H4 (cell line): ENCODE measurements around the gene NOP53. TPM values are rescaled to one million over a fixed set of nuclear protein-coding genes. Genes with fewer than 3 reads are reported as not detected.
A peak's percentile ranks its signal among the peaks of the same experiment; 100 is the strongest.
"Not testable (repeated sequence)": the region's sequence is repeated elsewhere in the genome, so short reads cannot be mapped to it uniquely, and the experiment has no call there.

ENCODE experiments used
- DNase-seq: peaks from one replicate; pipeline ENCODE4 v3.0.0-alpha.2; 2015; ENCODE audit warnings: low spot score
- total RNA-seq: library from RNA; depleted of rRNA; stranded (reverse); fragments of >200 nt; shearing (Covaris generic); gene quantifications from 2 replicates; pipeline ENCODE4 v1.2.3, GENCODE V29; 2014; rRNA removed

Gene NOP53
- 52.2 and 67.8 TPM in 2 replicates for total RNA-seq

DNA sequence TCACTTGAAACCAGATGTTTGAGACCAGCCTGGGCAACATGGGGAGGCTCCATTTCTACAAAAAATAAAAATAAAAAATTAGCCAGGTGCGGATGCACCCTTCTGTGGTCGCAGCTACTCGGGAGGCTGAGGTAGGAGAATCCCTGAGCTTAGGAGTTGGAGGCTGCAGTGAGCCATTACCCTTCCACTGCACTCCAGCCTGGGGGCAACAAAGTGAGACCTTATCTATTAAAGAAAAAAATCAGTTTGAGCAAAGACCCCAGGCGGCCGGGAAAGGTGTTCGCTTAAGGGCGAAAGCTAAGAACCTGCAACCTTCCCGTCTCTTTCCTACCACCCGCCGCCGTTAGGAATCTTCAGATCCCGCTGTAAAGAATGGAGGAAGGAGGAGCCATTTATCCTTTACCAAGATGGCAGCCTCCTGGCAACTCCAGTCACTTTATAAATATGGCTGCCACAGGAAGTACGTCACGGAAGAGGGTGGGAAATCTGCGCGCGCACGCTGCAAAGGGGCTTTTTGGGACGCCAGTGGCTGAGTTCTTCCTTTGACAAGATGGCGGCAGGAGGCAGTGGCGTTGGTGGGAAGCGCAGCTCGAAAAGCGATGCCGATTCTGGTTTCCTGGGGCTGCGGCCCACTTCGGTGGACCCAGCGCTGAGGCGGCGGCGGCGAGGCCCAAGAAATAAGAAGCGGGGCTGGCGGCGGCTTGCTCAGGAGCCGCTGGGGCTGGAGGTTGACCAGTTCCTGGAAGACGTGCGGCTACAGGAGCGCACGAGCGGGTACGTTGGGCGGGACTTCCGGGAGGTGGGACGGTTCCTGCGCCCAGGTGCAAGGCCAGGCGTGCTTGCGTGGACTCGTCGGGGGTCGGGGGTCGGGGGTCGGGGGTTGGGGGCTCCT, at the start of gene NOP53:
NOP53 (plus strand) TSS at position 537 of the 892 bp plus-strand sequence; CDS start at position 551, 14 bp downstream.
- DNase-seq = peak; percentile 97

DNA sequence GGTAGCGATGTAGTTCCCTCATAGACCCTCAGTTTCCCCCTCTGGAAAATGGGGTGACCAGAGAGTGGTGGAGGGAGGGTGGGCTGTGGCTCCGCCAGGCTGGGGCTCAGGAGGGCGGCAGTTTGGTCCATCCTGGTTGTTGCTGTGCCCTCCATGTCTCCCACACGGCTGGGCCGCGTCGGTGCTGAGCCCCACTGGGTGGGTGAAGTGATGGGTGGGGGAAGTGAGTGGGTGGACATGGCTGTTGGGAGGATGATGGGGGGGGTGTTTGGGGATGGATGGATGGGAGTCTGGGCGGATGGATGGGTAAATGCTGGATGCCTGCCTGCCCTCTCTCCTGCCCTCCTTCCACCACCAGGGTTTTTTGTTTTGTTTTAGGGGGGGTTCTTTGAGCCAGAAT, 48.7 kb upstream of the NOP53 start:
- DNase-seq = no peak

- peak; percentile 86 for DNase-seq
These were observed 47.3 kb upstream of the NOP53 start for GRCh38 chr19:47697863-47698609.

DNA sequence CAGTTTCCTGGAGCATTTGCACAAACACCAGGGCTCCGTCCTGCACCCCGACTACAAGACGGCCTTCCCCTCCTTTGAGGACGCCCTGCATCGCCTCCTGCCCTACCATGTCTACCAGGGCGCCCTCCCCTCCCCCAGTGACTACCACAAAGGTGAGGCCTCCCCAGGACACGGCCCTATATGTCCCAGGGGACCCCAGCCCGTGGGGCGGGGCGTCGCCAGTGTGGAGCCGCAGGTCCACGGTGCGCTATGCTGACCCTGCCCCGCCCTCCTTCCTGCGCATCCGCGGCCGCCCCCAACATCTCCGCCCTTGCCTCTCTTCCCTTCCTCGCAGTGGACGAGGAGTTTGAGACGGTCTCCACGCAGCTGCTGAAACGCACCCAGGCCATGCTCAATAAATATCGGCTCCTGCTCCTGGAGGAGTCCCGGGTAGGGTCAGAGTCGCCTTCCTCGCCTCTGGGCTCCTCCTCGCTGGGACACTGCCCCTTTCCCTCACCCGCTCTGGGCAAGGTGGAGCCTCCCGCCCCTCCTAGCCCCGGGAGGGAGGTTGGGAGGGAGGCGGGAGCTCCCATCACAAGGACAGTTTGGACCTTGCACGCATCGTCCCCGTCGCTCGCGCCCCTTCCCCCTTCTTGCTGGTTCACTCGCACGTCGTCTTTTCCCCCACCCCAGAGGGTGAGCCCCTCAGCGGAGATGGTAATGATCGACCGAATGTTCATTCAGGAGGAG, 46.6 kb upstream of the NOP53 start:
- DNase-seq = no peak

DNA sequence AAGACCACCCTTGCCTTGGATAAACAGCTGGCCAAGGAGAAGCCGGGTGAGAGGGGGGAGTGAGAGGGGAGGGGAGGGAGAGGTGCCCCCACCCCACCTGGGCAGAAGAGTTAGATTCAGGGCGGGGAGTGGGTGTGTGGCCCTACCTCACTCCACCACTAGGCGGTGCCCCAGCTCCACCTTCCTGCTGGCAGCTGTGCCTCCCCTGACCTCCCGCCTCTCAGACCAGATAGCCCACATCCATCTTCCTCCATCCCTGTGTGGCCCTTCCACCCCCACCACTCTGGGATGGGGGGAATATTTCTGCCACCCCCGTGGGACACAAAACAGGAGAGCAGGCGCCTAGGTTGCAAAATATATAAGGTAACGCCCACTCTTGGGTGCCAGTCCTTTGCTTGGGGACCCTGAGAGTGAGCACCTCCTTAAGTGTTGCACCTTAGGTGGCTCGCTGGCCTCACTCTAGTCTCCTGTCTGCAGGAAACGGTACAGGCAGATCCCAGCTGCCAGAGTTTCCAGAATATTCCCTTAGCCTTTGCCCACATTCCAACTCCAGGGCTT, 45.9 kb upstream of the NOP53 start:
- peak; percentile 53 for DNase-seq

DNA sequence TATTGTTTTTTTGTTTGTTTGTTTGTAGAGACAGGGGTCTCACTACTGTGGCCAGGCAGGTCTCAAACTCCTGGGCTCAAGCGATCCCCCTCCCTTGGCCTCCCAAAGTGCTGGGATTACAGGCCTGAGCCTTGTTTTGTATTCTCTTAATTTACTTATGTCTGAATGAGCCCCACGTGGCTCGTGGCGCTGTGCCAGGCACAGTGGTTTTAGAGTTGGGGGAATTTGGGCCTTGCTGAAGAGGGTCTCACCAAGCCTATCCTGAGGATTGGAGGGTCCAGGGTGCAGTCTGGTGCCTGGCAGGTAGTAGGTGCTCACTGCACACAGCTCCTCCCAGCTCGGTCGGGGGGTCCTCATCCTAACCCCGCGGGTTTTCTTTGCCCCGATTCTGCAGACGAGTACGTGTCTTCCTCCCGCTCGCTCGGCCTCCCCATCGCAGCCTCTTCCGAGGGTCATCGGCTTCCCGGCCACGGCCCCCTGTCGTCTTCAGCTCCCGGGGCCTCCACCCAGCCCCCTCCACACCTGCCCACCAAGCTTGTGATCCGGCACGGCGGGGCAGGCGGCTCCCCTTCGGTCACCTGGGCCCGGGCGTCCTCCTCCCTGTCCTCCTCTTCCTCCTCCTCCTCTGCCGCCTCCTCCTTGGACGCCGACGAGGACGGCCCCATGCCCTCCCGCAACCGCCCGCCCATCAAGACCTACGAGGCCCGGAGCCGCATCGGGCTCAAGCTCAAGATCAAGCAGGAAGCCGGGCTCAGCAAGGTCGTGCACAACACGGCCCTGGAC, 44.2 kb upstream of the NOP53 start:
- DNase-seq = no peak

GRCh38 chr19:47701717-47702552, 43.4 kb upstream of the NOP53 start:
- DNase-seq = no peak

DNA sequence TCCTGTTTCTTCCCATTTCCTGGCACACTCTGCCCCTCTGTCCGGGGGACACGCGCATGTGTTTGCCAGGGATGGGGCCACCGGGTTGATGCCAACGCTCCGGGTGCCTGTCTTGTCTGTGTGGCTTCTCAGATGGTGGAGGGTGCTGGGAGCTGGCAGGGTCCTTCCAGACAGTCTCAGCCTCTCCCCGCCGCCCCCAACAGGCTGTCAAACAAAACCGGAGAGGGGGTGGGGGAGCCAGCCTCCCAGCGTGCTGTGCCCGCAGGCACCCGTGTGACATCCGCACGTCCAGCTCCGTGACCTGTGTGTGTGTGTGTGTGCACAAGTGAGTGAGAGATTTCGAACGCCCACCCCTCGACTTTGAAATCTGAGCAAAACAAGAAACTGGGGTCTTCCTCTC, 42.7 kb upstream of the NOP53 start:
- DNase-seq = no peak

GRCh38 chr19:47703301-47703700, 42.0 kb upstream of the NOP53 start:
- no peak for DNase-seq

- peak; percentile 92 for DNase-seq
These were observed 41.3 kb upstream of the NOP53 start for GRCh38 chr19:47704024-47704423.

GRCh38 chr19:47704656-47705055, 40.7 kb upstream of the NOP53 start:
- no peak for DNase-seq

- peak; percentile 79 for DNase-seq
These were observed 38.0 kb upstream of the NOP53 start for GRCh38 chr19:47707135-47707925.

DNA sequence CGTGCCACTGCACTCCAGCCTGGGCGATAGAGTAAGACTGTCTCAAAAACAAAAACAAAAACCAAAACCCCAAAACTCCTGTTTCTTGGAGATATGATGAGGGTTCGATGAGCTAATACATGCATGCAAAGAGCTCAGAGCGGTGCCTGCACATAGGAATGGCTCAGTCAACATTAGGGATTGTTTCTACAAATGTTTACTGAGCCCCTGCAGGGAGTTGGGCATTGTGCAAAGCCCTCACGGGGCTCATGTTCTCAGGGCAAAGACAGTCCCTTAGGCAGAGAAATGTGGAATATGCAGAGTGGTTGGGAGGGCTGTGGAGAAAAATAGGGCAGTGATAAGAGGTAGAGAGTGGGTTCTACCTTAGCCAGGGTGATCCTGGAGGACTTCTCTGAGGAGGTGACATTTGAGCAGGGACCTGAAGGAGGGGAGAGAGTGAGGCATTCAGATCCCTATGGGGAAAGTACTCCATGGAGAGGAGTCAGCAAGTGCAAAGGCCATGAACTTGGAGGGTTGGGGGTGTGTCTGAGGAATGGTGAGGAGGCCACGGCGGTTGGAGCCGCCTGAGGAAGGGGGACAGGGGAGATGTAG, 33.6 kb upstream of the NOP53 start:
- no peak for DNase-seq

DNA sequence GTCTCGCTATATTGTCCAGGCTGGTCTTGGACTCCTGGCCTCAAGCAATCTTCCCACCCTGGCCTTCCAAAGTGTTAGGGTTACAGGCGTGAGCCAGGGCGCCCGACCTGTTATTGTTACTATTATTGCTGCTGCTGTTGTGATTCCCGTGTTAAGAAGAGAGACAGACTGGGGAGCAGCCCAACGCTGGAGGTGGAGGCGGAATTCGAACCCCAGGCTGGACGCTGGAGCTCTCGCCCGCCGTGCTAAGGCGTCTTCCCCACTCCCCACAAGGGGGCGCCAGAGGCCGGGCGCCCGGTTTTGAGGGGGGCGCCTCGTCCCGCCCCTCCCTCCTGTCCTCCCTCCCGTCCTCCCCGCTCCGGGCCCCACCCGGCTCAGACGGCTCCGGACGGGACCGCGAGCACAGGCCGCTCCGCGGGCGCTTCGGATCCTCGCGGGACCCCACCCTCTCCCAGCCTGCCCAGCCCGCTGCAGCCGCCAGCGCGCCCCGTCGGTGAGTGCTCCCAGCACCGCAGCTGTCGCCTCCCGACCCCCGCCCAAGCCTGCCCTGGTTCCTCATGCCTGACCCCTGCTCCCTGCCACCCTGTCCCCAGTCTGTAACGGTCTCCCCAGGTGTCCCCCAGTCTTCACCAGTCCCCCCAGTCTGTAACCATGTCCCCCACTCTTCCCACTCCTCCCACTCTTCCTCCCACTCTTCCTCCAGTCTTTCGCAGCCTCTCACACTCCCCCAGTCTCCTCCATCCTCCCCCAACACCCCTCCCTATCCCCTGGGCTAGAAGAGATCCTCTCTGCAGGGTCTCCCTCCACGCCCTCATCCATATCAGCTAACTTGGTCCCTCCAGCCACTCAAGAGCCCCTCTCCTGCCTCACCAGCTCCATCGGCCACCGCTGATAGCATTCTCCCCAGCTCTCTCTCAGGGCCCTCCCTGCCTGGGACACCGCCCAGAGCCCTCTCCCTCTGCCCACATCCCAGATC, 32.0 kb upstream of the NOP53 start, which contains the start of gene EHD2:
EHD2 (plus strand) TSS at position 377 of the 976 bp plus-strand sequence. CDS start 3,191 bp downstream, outside the sequence.
- peak; percentile 48 for DNase-seq

DNA sequence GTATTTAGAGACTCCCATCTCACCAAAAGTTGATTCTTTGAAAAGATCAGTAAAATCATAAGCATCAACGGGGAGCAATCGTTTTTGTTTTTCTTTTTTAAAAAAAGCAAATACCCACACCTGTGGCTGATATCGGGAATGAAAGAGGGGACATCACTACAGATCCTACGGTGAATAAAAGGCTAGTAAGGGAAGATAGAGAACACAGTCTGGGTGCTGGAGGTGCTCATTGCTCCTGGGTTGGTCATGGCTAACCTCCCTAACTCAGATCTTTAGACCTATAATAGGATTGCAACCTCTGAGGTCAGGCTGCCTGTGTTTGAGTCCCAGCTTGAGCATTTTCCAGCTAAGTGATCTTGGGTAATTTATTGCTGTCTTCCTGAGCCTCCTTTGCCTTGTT, 31.0 kb upstream of the NOP53 start:
- no peak for DNase-seq

DNA sequence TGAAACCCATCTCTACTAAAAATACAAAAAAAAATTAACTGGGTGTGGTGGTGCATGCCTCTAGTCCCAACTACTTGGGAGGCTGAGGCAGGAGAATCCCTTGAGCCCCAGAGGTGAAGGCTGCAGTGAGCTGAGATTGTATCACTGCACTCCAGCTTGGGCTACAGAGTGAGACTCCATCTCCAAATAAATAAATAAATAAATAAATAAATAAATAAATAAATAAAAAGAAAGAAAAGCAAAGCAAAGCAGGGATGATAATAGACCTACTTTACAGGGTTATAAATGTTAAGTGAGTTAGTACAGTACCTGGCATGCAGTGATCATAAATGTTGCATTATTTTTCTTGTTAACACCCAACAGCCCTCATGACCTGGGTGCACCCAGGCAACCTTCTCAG, 30.5 kb upstream of the NOP53 start:
- not testable (repeated sequence) for DNase-seq

- DNase-seq = no peak
These were observed 28.9 kb upstream of the NOP53 start for GRCh38 chr19:47716270-47716937.
